Osteoblast (primary cell): Measurements from ENCODE around the gene BFSP2. TPM values are rescaled to one million over a fixed set of nuclear protein-coding genes. Genes with fewer than 3 reads are reported as not detected.

Source experiments
- DNase-seq: peaks from one replicate; pipeline ENCODE4 v3.0.0; 2011; ENCODE audit warnings: low spot score, mixed read lengths; ENCODE audit not compliant: insufficient read length; ENCODE audit errors: missing footprints
- H2AFZ ChIP-seq: 2 replicates; pipeline ENCODE4 v1.6.0; 2011; ENCODE audit warnings: mild to moderate bottlenecking, low read length
- H3K27ac ChIP-seq: 2 replicates; pipeline ENCODE4 v1.5.1; 2011; ENCODE audit warnings: mild to moderate bottlenecking, low read depth, low read length, moderate library complexity
- H3K27me3 ChIP-seq: 2 replicates; pipeline ENCODE4 v1.6.0; 2012; ENCODE audit warnings: mild to moderate bottlenecking, control low read depth, inconsistent platforms, low read length, moderate library complexity; ENCODE audit not compliant: insufficient read depth
- H3K36me3 ChIP-seq: 2 replicates; pipeline ENCODE4 v1.5.1; 2011; ENCODE audit warnings: mild to moderate bottlenecking, low read length, control low read depth, moderate library complexity; ENCODE audit not compliant: insufficient read depth
- H3K4me1 ChIP-seq: 2 replicates; pipeline ENCODE4 v1.5.1; 2011; ENCODE audit warnings: mild to moderate bottlenecking, low read length, control low read depth, moderate library complexity; ENCODE audit not compliant: insufficient read depth
- H3K4me2 ChIP-seq: 2 replicates; pipeline ENCODE4 v1.6.0; 2011; ENCODE audit warnings: mild to moderate bottlenecking, low read length; ENCODE audit not compliant: insufficient read depth
- H3K4me3 ChIP-seq: fragments of 200-600 bp; sonication (generic); 3 replicates; pipeline ENCODE4 v1.5.1; 2012; ENCODE audit warnings: mild to moderate bottlenecking, low read length, inconsistent platforms; ENCODE audit not compliant: insufficient read depth
- H3K79me2 ChIP-seq: 2 replicates; pipeline ENCODE4 v1.6.0; 2012; ENCODE audit warnings: mild to moderate bottlenecking, low read length, control low read depth, inconsistent platforms; ENCODE audit not compliant: insufficient read depth
- H3K9me3 ChIP-seq: 2 replicates; pipeline ENCODE4 v1.5.1; 2011; ENCODE audit warnings: low read depth, low read length, control low read depth
- H4K20me1 ChIP-seq: 2 replicates; pipeline ENCODE4 v1.6.0; 2012; ENCODE audit warnings: mild to moderate bottlenecking, low read length, control low read depth; ENCODE audit not compliant: insufficient read depth
- total RNA-seq: library from RNA; depleted of rRNA; stranded (reverse); fragments of >200 nt; gene quantifications from 2 replicates; pipeline ENCODE4 v1.2.3, GENCODE V29; 2012
- TF ChIP-seq, protein P1 (sequence below): IDR thresholded peaks from 2 replicates; pipeline ENCODE4 v1.5.1; 2011; ENCODE audit warnings: mild to moderate bottlenecking, low read depth, low read length, moderate library complexity; ENCODE audit errors: extremely low read depth

BFSP2 gene
- total RNA-seq, 1 donor = not detected

DNA sequence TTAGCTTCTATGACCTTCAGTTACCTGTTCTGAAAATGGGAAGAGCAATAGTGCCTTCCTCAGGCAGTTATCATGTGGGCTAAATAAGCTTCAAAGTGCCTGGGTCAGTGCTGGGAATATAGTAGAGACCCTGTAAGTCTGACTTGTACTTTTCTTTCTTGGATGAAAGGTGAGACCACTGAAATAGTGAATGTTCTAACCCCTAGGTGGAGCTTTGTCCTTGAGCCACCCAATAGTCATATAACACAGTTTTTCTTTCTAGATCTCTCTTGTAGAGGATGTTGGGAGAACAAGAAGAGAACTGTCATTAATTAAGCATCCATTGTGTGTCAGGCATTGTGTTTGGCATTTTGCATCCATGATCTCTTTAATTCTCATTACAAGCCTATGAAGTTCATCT, 13.0 kb upstream of the BFSP2 start:
- no peaks in the 10 kb centered on the region for H3K4me1 ChIP-seq
- no peaks in the 10 kb centered on the region for H4K20me1 ChIP-seq
- no peaks in the 10 kb centered on the region for H3K9me3 ChIP-seq
- no peaks in the 10 kb centered on the region for H3K79me2 ChIP-seq
- no peaks in the 10 kb centered on the region for H3K27me3 ChIP-seq
- no peak for DNase-seq
- TF ChIP-seq, protein P1, sequence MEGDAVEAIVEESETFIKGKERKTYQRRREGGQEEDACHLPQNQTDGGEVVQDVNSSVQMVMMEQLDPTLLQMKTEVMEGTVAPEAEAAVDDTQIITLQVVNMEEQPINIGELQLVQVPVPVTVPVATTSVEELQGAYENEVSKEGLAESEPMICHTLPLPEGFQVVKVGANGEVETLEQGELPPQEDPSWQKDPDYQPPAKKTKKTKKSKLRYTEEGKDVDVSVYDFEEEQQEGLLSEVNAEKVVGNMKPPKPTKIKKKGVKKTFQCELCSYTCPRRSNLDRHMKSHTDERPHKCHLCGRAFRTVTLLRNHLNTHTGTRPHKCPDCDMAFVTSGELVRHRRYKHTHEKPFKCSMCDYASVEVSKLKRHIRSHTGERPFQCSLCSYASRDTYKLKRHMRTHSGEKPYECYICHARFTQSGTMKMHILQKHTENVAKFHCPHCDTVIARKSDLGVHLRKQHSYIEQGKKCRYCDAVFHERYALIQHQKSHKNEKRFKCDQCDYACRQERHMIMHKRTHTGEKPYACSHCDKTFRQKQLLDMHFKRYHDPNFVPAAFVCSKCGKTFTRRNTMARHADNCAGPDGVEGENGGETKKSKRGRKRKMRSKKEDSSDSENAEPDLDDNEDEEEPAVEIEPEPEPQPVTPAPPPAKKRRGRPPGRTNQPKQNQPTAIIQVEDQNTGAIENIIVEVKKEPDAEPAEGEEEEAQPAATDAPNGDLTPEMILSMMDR = peak; percentile 17
- H3K27ac ChIP-seq = no peak overlapping the region
- H2AFZ ChIP-seq = no peak overlapping the region
- no peak overlapping the region for H3K4me3 ChIP-seq
- H3K36me3 ChIP-seq = no peaks in the 10 kb centered on the region
- no peak overlapping the region for H3K4me2 ChIP-seq

DNA sequence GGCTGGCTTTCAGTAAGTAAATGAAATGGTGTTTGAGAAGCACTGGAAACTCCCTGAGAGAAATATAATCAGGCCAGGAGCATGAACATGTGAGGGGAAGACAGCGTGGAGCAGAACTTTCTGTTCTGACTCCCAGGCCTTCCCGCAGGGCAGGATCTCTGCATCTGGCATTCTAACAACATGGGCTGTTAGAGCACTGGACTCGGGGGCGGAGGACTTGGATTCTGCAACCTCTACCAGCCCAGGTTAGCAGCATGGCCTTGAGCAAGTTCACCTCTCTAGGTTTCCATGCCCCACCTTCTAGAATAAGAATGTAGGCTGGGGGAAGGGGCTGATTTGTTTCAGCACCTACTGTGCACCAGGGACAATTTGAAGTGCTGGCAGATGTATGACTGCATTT, 12.5 kb upstream of the BFSP2 start:
- no peaks in the 10 kb centered on the region for H3K79me2 ChIP-seq
- DNase-seq = no peak
- no peak overlapping the region for H3K27ac ChIP-seq
- TF ChIP-seq, protein P1 = no peak
- H3K36me3 ChIP-seq = no peaks in the 10 kb centered on the region
- no peaks in the 10 kb centered on the region for H3K4me1 ChIP-seq
- H4K20me1 ChIP-seq = no peaks in the 10 kb centered on the region
- H3K4me2 ChIP-seq = no peak overlapping the region
- H3K27me3 ChIP-seq = no peaks in the 10 kb centered on the region
- H3K4me3 ChIP-seq = no peak overlapping the region
- no peaks in the 10 kb centered on the region for H3K9me3 ChIP-seq
- H2AFZ ChIP-seq = no peak overlapping the region

DNA sequence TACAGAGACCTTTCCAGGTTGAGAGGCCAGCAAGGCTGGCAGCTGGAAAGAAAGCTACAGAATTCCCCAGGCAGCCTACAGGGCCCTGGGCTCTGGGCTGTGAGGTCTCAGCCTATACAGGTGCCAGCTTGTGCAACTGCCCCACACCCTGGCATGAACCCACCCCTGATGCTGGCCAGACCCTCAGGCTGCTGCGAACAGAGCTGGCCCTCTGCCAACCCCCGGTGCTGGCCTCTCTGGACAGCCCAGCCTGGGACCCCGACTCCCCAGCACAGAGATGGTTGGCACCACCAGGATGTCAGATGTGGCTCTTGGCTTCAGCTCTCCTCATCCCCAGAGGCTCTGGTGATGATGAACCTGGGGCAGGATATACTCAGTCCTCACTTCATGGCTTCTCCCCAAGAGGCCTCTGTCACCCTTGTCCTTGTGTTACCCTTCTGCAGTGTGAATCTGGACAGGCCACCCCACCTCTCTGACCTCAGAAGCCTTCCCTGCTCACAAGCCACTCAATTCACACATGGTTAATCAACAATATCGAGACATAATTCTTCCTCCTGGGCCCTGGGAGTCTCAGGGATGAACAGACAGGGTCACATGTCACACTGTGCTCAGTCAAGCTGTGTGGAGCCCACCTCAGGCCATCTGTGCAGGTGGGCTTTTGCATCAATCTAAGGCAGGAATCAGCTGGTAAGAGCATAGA, 11.0 kb upstream of the BFSP2 start:
- TF ChIP-seq, protein P1 = no peak
- Histone ChIP-seq H3K27me3 (no peaks in the 10 kb centered on the region), H3K79me2 (no peaks in the 10 kb centered on the region), H3K36me3 (no peaks in the 10 kb centered on the region), H3K4me3 (no peak overlapping the region), H3K27ac (no peak overlapping the region), H3K9me3 (no peaks in the 10 kb centered on the region), H4K20me1 (no peaks in the 10 kb centered on the region), H3K4me1 (peaks cover 8% of the 10 kb centered on the region), H3K4me2 (no peak overlapping the region), H2AFZ (no peak overlapping the region)
- DNase-seq = no peak

DNA sequence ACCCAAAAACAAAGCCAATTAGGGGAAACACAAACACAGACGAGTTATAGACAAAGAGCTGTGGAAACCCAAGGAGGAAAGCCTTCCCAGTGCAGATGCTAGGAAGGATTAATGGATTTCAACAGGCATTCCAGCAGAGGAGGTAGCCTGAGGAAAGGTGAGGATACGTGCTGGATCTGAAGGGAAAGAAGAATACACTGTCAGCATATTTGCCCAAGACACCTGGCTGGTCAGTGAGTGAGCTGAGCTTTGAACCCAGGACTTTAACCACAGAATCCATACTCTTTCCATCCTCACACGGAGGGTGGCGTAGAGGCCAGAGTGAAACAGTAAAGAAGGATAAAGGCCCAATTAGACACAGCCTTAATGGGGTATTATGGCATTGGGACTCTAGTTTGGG, 9.1 kb upstream of the BFSP2 start:
- Histone ChIP-seq H3K4me1 (peaks cover 21% of the 10 kb centered on the region), H3K27ac (no peak overlapping the region), H3K79me2 (no peaks in the 10 kb centered on the region), H3K9me3 (no peaks in the 10 kb centered on the region), H4K20me1 (no peaks in the 10 kb centered on the region), H2AFZ (no peak overlapping the region), H3K36me3 (no peaks in the 10 kb centered on the region), H3K4me2 (no peak overlapping the region), H3K27me3 (no peaks in the 10 kb centered on the region), H3K4me3 (no peak overlapping the region)
- TF ChIP-seq, protein P1 = no peak
- no peak for DNase-seq
